Colonic mucosa (tissue), 4 donors: ENCODE results near the gene GNB1. TPM values are rescaled to one million over a fixed set of nuclear protein-coding genes. Genes with fewer than 3 reads are reported as not detected.
"Not testable (repeated sequence)": the region's sequence is repeated elsewhere in the genome, so short reads cannot be mapped to it uniquely, and the experiment has no call there.

ENCODE experiments used
- DNase-seq: peaks from one replicate; pipeline ENCODE4 v3.0.0-alpha.2; 2020
- H3K27ac ChIP-seq: fragments of 200-600 bp; one replicate; pipeline ENCODE4 v1.8.0; 2021
- H3K27me3 ChIP-seq: fragments of 200-600 bp; one replicate; pipeline ENCODE4 v1.8.0; 2021
- H3K36me3 ChIP-seq: fragments of 200-600 bp; one replicate; pipeline ENCODE4 v1.8.0; 2021
- H3K4me1 ChIP-seq: fragments of 200-600 bp; one replicate; pipeline ENCODE4 v1.8.0; 2021; ENCODE audit warnings: mild to moderate bottlenecking
- H3K4me3 ChIP-seq: fragments of 200-600 bp; one replicate; pipeline ENCODE4 v1.8.0; 2021
- H3K9ac ChIP-seq, 2 donors: one replicate each; pipeline ENCODE4 v1.7.0; 2013; ENCODE audit warnings: control low read depth in 2 of 2, low read depth in 2 of 2, low read length in 2 of 2
- H3K9me3 ChIP-seq: fragments of 200-600 bp; one replicate; pipeline ENCODE4 v1.8.0; 2021
- intact Hi-C: fragments of 100-400 bp; cut with DNase I; formaldehyde crosslinking; loops from one replicate; pipeline ENCODE4 v1.14.1; 2022
- total RNA-seq, 2 donors: library from RNA; stranded (reverse); fragmentation: NEBNext Ultra II Directional in 1 of 2; extraction: Animal tissue kit (Norgen Biotek cat#: 25700) in 1 of 2; gene quantifications; one replicate each; pipeline ENCODE4 v1.2.1, GENCODE V29; 2021
- TF ChIP-seq, protein P1 (sequence below): fragments of 200-600 bp; IDR thresholded peaks from one replicate; pipeline ENCODE4 v1.8.0; 2022; ENCODE audit warnings: antibody characterized with exemption, mild to moderate bottlenecking
- donor health status: healthy.
- donor health status: DM: no; HTN: no; CAD: no.
- donor health status: DM: no; HTN: no; CAD: no.

The GNB1 gene
- total RNA-seq, 2 donors from 2014 or later, result 281 to 367 TPM

- TF ChIP-seq, protein P1, sequence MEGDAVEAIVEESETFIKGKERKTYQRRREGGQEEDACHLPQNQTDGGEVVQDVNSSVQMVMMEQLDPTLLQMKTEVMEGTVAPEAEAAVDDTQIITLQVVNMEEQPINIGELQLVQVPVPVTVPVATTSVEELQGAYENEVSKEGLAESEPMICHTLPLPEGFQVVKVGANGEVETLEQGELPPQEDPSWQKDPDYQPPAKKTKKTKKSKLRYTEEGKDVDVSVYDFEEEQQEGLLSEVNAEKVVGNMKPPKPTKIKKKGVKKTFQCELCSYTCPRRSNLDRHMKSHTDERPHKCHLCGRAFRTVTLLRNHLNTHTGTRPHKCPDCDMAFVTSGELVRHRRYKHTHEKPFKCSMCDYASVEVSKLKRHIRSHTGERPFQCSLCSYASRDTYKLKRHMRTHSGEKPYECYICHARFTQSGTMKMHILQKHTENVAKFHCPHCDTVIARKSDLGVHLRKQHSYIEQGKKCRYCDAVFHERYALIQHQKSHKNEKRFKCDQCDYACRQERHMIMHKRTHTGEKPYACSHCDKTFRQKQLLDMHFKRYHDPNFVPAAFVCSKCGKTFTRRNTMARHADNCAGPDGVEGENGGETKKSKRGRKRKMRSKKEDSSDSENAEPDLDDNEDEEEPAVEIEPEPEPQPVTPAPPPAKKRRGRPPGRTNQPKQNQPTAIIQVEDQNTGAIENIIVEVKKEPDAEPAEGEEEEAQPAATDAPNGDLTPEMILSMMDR, result no peak
- Histone ChIP-seq H3K27ac (no peak overlapping the region), H3K27me3 (no peaks in the 10 kb centered on the region), H3K36me3 (no peaks in the 10 kb centered on the region), H3K4me3 (no peak overlapping the region), H3K9me3 (no peaks in the 10 kb centered on the region), H3K4me1 (no peaks in the 10 kb centered on the region), H3K9ac (no peak overlapping the region)
- intact Hi-C loops, result loop anchor here (10.0 kb wide), 1 partner anchor 54 kb away; the partner anchor contains the start of gene SLC35E2B
- DNase-seq, result no peak
Measured at GRCh38 chr1:1748686-1749321, 142.1 kb downstream of the GNB1 start.

GRCh38 chr1:1746566-1746909 lies 144.3 kb downstream of the GNB1 start:
- intact Hi-C loops, result loop anchor here (10.0 kb wide), 1 partner anchor 52 kb away; the partner anchor contains the start of gene SLC35E2B
- H3K9me3 ChIP-seq, DNase-seq, H3K36me3 ChIP-seq, H3K27me3 ChIP-seq, H3K4me1 ChIP-seq, H3K4me3 ChIP-seq, H3K9ac ChIP-seq: not testable (repeated sequence)
- H3K27ac ChIP-seq, result peak overlapping the region; percentile 80

- peak; percentile 68 for DNase-seq
- H3K9me3 ChIP-seq, H3K36me3 ChIP-seq, H3K27me3 ChIP-seq, H3K4me1 ChIP-seq: not testable (repeated sequence)
- H3K27ac ChIP-seq, result peak overlapping the region; percentile 80
- H3K4me3 ChIP-seq, result peak overlapping the region; percentile 20
- peak overlapping the region in 1 of 2 donors; percentile 56 for H3K9ac ChIP-seq
- intact Hi-C loops, result loop anchor here (10.0 kb wide), 1 partner anchor 51 kb away; the partner anchor contains the start of gene SLC35E2B
Measured at GRCh38 chr1:1745651-1746565, 145.0 kb downstream of the GNB1 start.

DNA sequence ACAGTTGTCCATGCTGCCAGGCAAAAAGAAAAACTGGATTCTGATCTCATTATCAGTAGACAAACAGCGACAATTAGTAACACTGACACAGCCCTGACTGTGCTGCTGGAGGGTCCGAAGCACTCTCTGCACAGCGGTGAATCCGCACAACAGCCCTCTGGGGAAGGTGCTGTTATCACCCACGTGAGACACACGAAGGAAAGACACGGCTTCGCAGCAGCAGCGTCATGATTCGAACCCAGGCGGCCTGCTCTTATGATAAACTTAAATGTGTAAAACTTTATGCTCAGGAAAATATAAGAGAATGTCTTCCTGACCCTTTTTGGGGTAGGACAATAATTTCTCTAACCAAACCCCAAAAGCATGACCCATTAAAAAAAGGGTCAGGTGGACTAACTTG lies 148.4 kb downstream of the GNB1 start:
- H3K9me3 ChIP-seq, H3K9ac ChIP-seq, H3K4me1 ChIP-seq, H3K27ac ChIP-seq, H3K36me3 ChIP-seq, H3K4me3 ChIP-seq, H3K27me3 ChIP-seq, DNase-seq: not testable (repeated sequence)
- intact Hi-C loops, result loop anchor here (10.0 kb wide), 1 partner anchor 48 kb away; the partner anchor contains the start of gene SLC35E2B

GRCh38 chr1:1741013-1741412 lies 149.9 kb downstream of the GNB1 start:
- not testable (repeated sequence) for H3K9me3 ChIP-seq, H3K4me3 ChIP-seq, DNase-seq, H3K36me3 ChIP-seq, H3K9ac ChIP-seq, H3K27me3 ChIP-seq, H3K4me1 ChIP-seq
- peak overlapping the region; percentile 36 for H3K27ac ChIP-seq
- intact Hi-C loops, result loop anchor here (10.0 kb wide), 1 partner anchor 46 kb away; the partner anchor contains the start of gene SLC35E2B

GRCh38 chr1:1738799-1739337 lies 152.0 kb downstream of the GNB1 start:
- intact Hi-C loops, H3K27ac ChIP-seq, H3K4me1 ChIP-seq, H3K4me3 ChIP-seq, H3K9ac ChIP-seq, H3K9me3 ChIP-seq, H3K36me3 ChIP-seq, DNase-seq, H3K27me3 ChIP-seq: not testable (repeated sequence)

DNA sequence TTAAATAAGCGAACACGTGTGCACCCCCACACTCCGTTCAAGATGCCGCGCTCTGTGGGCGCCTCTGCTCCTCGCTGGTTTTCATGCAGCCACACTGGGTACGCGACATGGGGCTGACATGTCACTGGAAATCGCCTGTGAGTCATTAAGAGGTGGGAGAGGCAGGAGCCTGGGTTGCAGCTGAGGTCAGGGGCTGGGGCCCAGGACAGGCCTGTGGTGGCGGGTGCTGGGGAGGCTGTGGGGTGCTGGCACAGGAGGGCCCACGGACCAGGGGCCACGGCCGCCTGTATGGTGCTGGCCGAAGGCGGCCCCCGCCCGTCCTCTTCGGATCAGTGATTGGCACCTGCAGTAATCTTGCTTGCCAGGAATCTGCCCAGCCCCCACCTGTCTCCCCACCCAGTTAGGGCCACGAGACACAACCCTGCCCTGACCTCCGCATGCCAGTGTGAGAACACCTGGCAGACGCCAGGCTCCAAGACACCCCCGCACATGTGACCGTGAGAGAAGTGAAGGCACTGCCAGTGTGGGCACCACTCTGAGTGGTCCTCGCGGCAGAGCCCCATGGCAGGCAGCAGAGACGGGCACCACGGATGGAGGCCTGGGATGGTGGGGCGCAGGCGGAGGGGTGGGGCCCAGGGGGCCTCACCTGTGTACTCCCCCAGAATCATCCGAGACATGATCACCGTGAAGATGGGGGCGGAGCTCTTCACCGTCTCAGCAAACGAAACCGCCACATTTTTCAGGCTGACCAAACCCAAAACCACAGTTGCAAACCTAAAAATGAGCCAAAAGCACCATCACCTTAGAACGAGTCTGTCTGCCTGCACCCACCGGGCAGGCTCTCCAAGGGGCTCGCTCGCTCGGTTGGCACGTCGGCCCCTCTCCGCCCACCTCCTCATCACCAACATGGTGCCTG lies 153.0 kb downstream of the GNB1 start:
- H3K27ac ChIP-seq, H3K36me3 ChIP-seq, H3K27me3 ChIP-seq, H3K9me3 ChIP-seq, H3K4me3 ChIP-seq, H3K9ac ChIP-seq, intact Hi-C loops, DNase-seq, H3K4me1 ChIP-seq: not testable (repeated sequence)

Other genes with a start within 250 kb of the GNB1 start
- 10 to 100 TPM; 31.8 to 44.7 TPM for gene CDK11B, start 232.1 kb downstream of the GNB1 start, total RNA-seq
- gene SLC35E2B, start 198.3 kb downstream of the GNB1 start, total RNA-seq, result 10 to 100 TPM; 41.5 to 57.8 TPM
- gene CDK11A, start 166.7 kb downstream of the GNB1 start, total RNA-seq, result 10 to 100 TPM; 52.2 to 58.5 TPM
- gene NADK, start 112.6 kb downstream of the GNB1 start, total RNA-seq, result 100 to 1,000 TPM; 122 to 146 TPM
- under 1 TPM in 1 of 2 donors, not detected in 1; 0.17 TPM for gene CALML6, start 24.2 kb upstream of the GNB1 start, total RNA-seq
- gene TMEM52, start 28.2 kb upstream of the GNB1 start, total RNA-seq, result 1 to 10 TPM; 3.5 to 9.8 TPM
- under 1 TPM; 0.10 to 0.16 TPM for gene CFAP74, start 112.7 kb upstream of the GNB1 start, total RNA-seq
- under 1 TPM; 0.15 to 0.21 TPM for gene GABRD, start 128.3 kb upstream of the GNB1 start, total RNA-seq
- gene PRKCZ, start 159.3 kb upstream of the GNB1 start, total RNA-seq, result 10 to 100 TPM; 50.4 to 72.2 TPM